ENCODE results near the gene ATP6V1F. TPM values are rescaled to one million over a fixed set of nuclear protein-coding genes. Genes with fewer than 3 reads are reported as not detected.
"Not testable (repeated sequence)": the region's sequence is repeated elsewhere in the genome, so short reads cannot be mapped to it uniquely, and the experiment has no call there.

Gene ATP6V1F
- total RNA-seq, 3 donors from 2014 or later, result 55.6 to 85.5 (median 82.4) TPM

DNA sequence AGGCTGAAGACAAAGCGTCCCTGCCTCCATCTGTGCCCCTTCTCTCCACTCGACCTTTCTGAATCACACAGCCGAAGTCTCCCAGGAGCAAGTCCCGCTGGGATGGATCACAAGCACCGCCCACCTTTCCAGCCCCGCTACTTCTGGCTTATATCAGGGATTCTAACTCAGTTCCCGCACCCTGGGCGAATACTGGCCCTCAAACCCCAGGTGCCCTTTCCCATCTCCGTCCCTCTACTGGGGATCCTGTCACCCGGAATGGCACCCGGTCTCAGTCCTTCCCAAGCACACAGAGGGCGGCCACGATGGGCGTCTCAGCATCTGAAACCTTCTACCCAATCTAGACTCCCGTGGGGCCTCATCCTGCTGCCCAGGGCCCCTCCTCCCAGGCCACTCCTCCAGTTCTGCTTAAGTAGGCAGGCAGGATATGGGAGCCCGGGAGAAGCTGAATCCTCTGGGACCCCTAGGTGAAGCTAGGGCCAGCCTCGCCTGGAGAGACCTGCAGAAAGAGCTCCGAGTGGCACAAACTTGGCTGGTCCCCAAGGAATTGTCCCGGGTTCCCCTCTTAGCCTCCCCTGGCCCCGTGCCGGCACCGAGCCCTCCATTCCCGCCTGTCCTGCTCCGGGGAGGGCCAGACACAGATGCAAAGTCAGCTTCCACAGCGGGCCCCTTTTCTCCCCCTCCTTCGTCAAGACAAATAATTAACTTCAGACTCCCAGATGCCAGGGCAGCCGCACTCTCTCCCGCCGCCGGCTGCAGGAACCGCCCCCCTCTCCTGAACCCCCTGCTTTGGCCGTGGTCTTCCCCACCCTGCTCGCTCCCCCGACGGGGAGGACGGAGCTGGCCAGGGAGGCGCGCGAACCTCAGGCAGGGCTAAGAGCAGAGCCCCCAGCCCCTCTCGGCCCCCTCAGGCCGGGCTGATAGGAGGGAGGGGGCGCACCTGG is 47.2 kb downstream of the ATP6V1F start:
- DNase-seq, result no peak
- TF ChIP-seq CTCF (IDR thresholded peaks at IDR 0.05), result no peak
- no peak overlapping the region for H3K4me3 ChIP-seq

DNA sequence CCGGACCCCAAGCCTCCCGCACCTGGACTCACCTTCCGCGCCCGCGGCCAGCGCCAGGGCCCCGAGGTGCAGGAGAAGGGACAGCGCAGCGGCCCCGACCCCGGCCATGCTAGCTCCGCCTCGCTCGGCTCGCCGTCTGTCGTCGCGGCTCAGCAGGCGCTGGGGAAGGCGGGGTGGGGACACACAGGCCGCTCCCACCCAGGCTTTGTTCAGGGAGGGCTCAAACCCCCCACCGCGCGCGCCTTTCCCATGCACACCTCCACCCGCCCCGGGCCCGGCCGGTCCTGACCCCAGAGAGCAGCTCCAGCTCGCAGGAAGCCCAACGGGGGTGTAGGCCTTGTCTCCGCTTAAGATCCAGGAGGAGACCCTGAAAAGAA is 47.9 kb downstream of the ATP6V1F start, which contains the start of gene KCP:
TSS of gene KCP (minus strand) at position 141 of the 377 bp plus-strand sequence. CDS start at position 108, 33 bp downstream.
- Histone ChIP-seq H3K4me3 (no peak within 1 kb of the TSS), H3K9me3 (no peaks in the 10 kb centered on the region), H3K4me1 (ENCODE audit: low read depth) (peaks cover 9% of the 10 kb centered on the region), H3K36me3 (ENCODE audit: low read depth) (no peaks in the 10 kb centered on the region)
- no peak for ATAC-seq
- intact Hi-C loops (cut with DNase I, micrococcal nuclease), result no loop called here
- no peak for DNase-seq
- TF ChIP-seq CTCF (IDR thresholded peaks at IDR 0.05), result no peak

More for the DNA sequence above, 47.2 kb downstream of the ATP6V1F start:
- ATAC-seq, result no peak
- H3K9me3 ChIP-seq, result no peaks in the 10 kb centered on the region
- peaks cover 7% of the 10 kb centered on the region for H3K4me1 ChIP-seq (ENCODE audit: low read depth)
- no peaks in the 10 kb centered on the region for H3K36me3 ChIP-seq (ENCODE audit: low read depth)
- intact Hi-C loops (cut with DNase I, micrococcal nuclease), result loop anchor here in 1 of 2 donors (10.0 kb wide), 1 partner anchor 185 kb away; no protein-coding TSS in a partner anchor

GRCh38 chr7:128911423-128912031 is 48.9 kb downstream of the ATP6V1F start:
- H3K36me3 ChIP-seq (ENCODE audit: low read depth), result no peaks in the 10 kb centered on the region
- H3K4me1 ChIP-seq (ENCODE audit: low read depth), result peaks cover 9% of the 10 kb centered on the region
- no peak for TF ChIP-seq CTCF (IDR thresholded peaks at IDR 0.05)
- ATAC-seq, result peak; percentile 86
- DNase-seq, result peak; percentile 61 to 77 (median 69)
- intact Hi-C loops (cut with DNase I, micrococcal nuclease), result no loop called here
- H3K4me3 ChIP-seq, result no peak overlapping the region
- no peaks in the 10 kb centered on the region for H3K9me3 ChIP-seq

- no peak for DNase-seq
- intact Hi-C loops (cut with DNase I, micrococcal nuclease), result no loop called here
- no peak for TF ChIP-seq CTCF (IDR thresholded peaks at IDR 0.05)
- Histone ChIP-seq H3K4me3 (no peak overlapping the region), H3K9me3 (no peaks in the 10 kb centered on the region), H3K4me1 (ENCODE audit: low read depth) (peaks cover 9% of the 10 kb centered on the region), H3K36me3 (ENCODE audit: low read depth) (no peaks in the 10 kb centered on the region)
- ATAC-seq, result peak; percentile 4
Measured at GRCh38 chr7:128912281-128912680, 49.6 kb downstream of the ATP6V1F start.

DNA sequence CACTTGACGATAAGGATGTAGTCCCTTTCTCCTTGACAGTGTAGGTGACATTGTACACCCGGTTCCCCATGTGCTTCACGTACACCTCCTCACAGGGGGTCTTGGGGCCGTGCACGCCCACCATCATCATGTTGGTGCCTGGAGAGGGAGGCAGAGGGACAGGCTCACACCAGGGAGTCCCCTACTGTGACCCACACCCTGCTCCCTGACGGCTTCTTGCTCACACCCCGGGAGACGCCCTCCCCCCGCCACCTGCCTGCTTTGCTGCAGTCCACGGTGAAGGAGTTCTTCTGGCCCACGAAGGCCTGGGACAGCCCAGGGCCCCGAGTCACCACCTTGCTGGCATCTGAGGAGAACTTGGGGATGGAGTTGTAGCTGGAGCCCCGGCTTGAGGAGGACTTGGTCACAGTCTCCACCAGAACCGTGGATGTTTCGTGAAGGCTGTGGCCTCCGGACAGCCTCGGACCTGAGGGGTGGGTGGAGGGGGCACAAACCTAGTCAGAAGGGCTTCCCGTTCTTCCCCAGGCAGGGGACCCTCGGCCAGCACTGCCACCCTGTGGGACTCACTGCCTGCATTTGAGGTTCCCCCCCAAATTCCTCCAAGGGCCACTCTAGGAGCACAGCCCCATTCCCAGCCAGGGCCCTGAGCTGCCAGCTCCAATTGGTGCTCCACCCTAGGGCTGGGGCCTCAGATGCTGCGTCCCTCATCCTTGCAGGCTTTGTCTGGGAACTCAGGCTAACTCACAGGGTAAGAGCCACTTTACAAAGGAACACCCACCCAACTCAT is 50.2 kb downstream of the ATP6V1F start:
- H3K36me3 ChIP-seq (ENCODE audit: low read depth); H3K4me3 ChIP-seq; intact Hi-C loops (cut with DNase I, micrococcal nuclease); H3K9me3 ChIP-seq; H3K4me1 ChIP-seq (ENCODE audit: low read depth); DNase-seq; ATAC-seq: not testable (repeated sequence)

Data from mucosa of descending colon (tissue), 3 donors.